Heart left ventricle (tissue), 13 donors: ENCODE measurements around the gene TPP2.

Experiments used
- CTCF ChIP-seq, 12 donors: fragments of 200-600 bp; sonication (generic) in 4 of 12; IDR thresholded peaks; one replicate each; pipeline versions ENCODE4 v1.5.0 to v1.8.0; 2018 to 2022; ENCODE audit warnings: antibody characterized with exemption in 12 of 12, mild to moderate bottlenecking in 5 of 12
- POLR2A ChIP-seq, 2 donors: fragments of 450-650 bp; IDR thresholded peaks; one replicate each; pipeline ENCODE4 v1.6.1; 2017; ENCODE audit warnings: antibody characterized with exemption in 2 of 2, mild to moderate bottlenecking in 2 of 2, moderate library complexity in 2 of 2
- donor health status: ischemic (EF 13 %, LVEDD 7.1; RV severe dilation, severe dysfunction).
- donor health status: DM: no; HTN: yes; CAD: no.
- donor health status: DM: no; HTN: no; CAD: no.
- donor health status: ischemic (EF 25% LVEDD 6.9; RV normal size, moderate dysfunction).
- donor health status: ischemic (EF 25% LVEDD 5.7; RV mildly dilated, moderate dysfunction).
- donor health status: ischemic (EF 35%, LVEDD 5.7; RV mildly dilated, moderate dysfunction).
- donor health status: nonischemic (EF 11% LVEDD 7.7; RV severe dilation, severe dysfunction).
- donor health status: DM: yes; HTN: yes; CAD: no.
- donor health status: PGD.
- donor health status: ischemic (EF 29% LVEDD 5.4; RV normal size, mild dysfunction).
- donor health status: nonischemic (EF 23%, LVEDD 6.1; RV moderate dilation, normal function).

GRCh38 chr13:102586615-102587014, 10.2 kb upstream of the TPP2 start:
- TF ChIP-seq POLR2A (IDR thresholded peaks at IDR 0.05) (no peak), CTCF (IDR thresholded peaks at IDR 0.05) (no peak)
